Mononuclear cell (primary cell): ENCODE measurements around the gene DERL2. TPM values are rescaled to one million over a fixed set of nuclear protein-coding genes. Genes with fewer than 3 reads are reported as not detected.
"Not testable (repeated sequence)": the region's sequence is repeated elsewhere in the genome, so short reads cannot be mapped to it uniquely, and the experiment has no call there.

Experiments
- H3K27me3 ChIP-seq: 2 replicates; pipeline ENCODE4 v1.6.0; 2011; ENCODE audit warnings: low read length, control low read depth; ENCODE audit not compliant: insufficient read depth
- H3K4me1 ChIP-seq: 2 replicates; pipeline ENCODE4 v1.5.1; 2011; ENCODE audit warnings: mild to moderate bottlenecking, low read length, control low read depth; ENCODE audit not compliant: insufficient read depth
- H3K4me3 ChIP-seq: 2 replicates; pipeline ENCODE4 v1.5.1; 2011; ENCODE audit warnings: mild to moderate bottlenecking, low read length, moderate library complexity
- H3K9me3 ChIP-seq: 2 replicates; pipeline ENCODE4 v1.5.1; 2011; ENCODE audit warnings: low read depth, mild to moderate bottlenecking, control low read depth, low read length
- total RNA-seq: library from RNA; depleted of rRNA; stranded (reverse); fragments of >200 nt; gene quantifications from one replicate; pipeline ENCODE4 v1.2.3, GENCODE V29; 2012

The DERL2 gene
- total RNA-seq, 1 donor = 49.4 TPM

- H3K4me1 ChIP-seq = peaks cover 25% of the 10 kb centered on the region
- H3K9me3 ChIP-seq = no peaks in the 10 kb centered on the region
- H3K27me3 ChIP-seq = no peaks in the 10 kb centered on the region
- no peak overlapping the region for H3K4me3 ChIP-seq
These were observed 5.0 kb downstream of the DERL2 start for GRCh38 chr17:5480962-5481361.

GRCh38 chr17:5478992-5479391, 7.0 kb downstream of the DERL2 start:
- no peaks in the 10 kb centered on the region for H3K9me3 ChIP-seq
- no peak overlapping the region for H3K4me3 ChIP-seq
- no peaks in the 10 kb centered on the region for H3K27me3 ChIP-seq
- peaks cover 8% of the 10 kb centered on the region for H3K4me1 ChIP-seq

GRCh38 chr17:5473906-5474305, 12.1 kb downstream of the DERL2 start:
- Histone ChIP-seq H3K4me1 (peaks cover 5% of the 10 kb centered on the region), H3K27me3 (no peaks in the 10 kb centered on the region), H3K4me3 (no peak overlapping the region), H3K9me3 (no peaks in the 10 kb centered on the region)

- no peaks in the 10 kb centered on the region for H3K9me3 ChIP-seq
- H3K4me1 ChIP-seq = peaks cover 13% of the 10 kb centered on the region
- H3K27me3 ChIP-seq = no peaks in the 10 kb centered on the region
- H3K4me3 ChIP-seq = no peak overlapping the region
These were observed 13.5 kb downstream of the DERL2 start for GRCh38 chr17:5472511-5472910.

- Histone ChIP-seq H3K9me3 (no peaks in the 10 kb centered on the region), H3K4me1 (peaks cover 27% of the 10 kb centered on the region), H3K27me3 (no peaks in the 10 kb centered on the region), H3K4me3 (peak overlapping the region; percentile 61)
These were observed 17.9 kb downstream of the DERL2 start for GRCh38 chr17:5468075-5468473.

GRCh38 chr17:5467416-5467815, 18.6 kb downstream of the DERL2 start:
- Histone ChIP-seq H3K9me3 (no peaks in the 10 kb centered on the region), H3K4me3 (peak overlapping the region; percentile 61), H3K4me1 (peaks cover 34% of the 10 kb centered on the region), H3K27me3 (no peaks in the 10 kb centered on the region)

- H3K9me3 ChIP-seq = no peaks in the 10 kb centered on the region
- no peaks in the 10 kb centered on the region for H3K27me3 ChIP-seq
- no peak overlapping the region for H3K4me3 ChIP-seq
- H3K4me1 ChIP-seq = peaks cover 39% of the 10 kb centered on the region
These were observed 19.7 kb downstream of the DERL2 start for GRCh38 chr17:5466295-5466694.

GRCh38 chr17:5464717-5465507, 21.1 kb downstream of the DERL2 start:
- Histone ChIP-seq H3K4me1 (peaks cover 39% of the 10 kb centered on the region), H3K4me3 (no peak overlapping the region), H3K9me3 (no peaks in the 10 kb centered on the region), H3K27me3 (no peaks in the 10 kb centered on the region)

- Histone ChIP-seq H3K4me1 (no peaks in the 10 kb centered on the region), H3K27me3 (no peaks in the 10 kb centered on the region), H3K9me3 (no peaks in the 10 kb centered on the region), H3K4me3 (no peak overlapping the region)
These were observed 39.2 kb downstream of the DERL2 start for GRCh38 chr17:5446786-5447185.

- Histone ChIP-seq H3K9me3 (no peaks in the 10 kb centered on the region), H3K4me1 (peaks cover 9% of the 10 kb centered on the region), H3K4me3 (no peak overlapping the region), H3K27me3 (no peaks in the 10 kb centered on the region)
These were observed 41.8 kb downstream of the DERL2 start for GRCh38 chr17:5444209-5444608.

- Histone ChIP-seq H3K27me3 (no peaks in the 10 kb centered on the region), H3K4me3 (no peak overlapping the region), H3K4me1 (peaks cover 10% of the 10 kb centered on the region), H3K9me3 (no peaks in the 10 kb centered on the region)
These were observed 42.2 kb downstream of the DERL2 start for GRCh38 chr17:5443728-5444127.

- Histone ChIP-seq H3K4me1 (peaks cover 29% of the 10 kb centered on the region), H3K9me3 (no peaks in the 10 kb centered on the region), H3K4me3 (peak overlapping the region; percentile 62), H3K27me3 (no peaks in the 10 kb centered on the region)
These were observed 46.6 kb downstream of the DERL2 start for GRCh38 chr17:5439446-5439764.

- Histone ChIP-seq H3K4me3 (peak within 1 kb of the TSS; percentile 62), H3K27me3 (no peaks in the 10 kb centered on the region), H3K4me1 (peaks cover 29% of the 10 kb centered on the region), H3K9me3 (no peaks in the 10 kb centered on the region)
These were observed 47.1 kb downstream of the DERL2 start, which contains the start of gene C1QBP for GRCh38 chr17:5438716-5439445. C1QBP (minus strand) TSS chr17:5439155; CDS start chr17:5439073, 82 bp downstream.

- H3K4me1 ChIP-seq = peaks cover 29% of the 10 kb centered on the region
- peak overlapping the region; percentile 62 for H3K4me3 ChIP-seq
- H3K9me3 ChIP-seq = no peaks in the 10 kb centered on the region
- no peaks in the 10 kb centered on the region for H3K27me3 ChIP-seq
These were observed 48.2 kb downstream of the DERL2 start for GRCh38 chr17:5437721-5438317.

- not testable (repeated sequence) for H3K27me3 ChIP-seq, H3K9me3 ChIP-seq, H3K4me3 ChIP-seq
- H3K4me1 ChIP-seq = peaks cover 29% of the 10 kb centered on the region
These were observed 50.1 kb downstream of the DERL2 start for GRCh38 chr17:5435781-5436315.
